ENCODE data around the gene OR2T10. TPM values are rescaled to one million over a fixed set of nuclear protein-coding genes. Genes with fewer than 3 reads are reported as not detected.

The OR2T10 gene
- total and polyA plus RNA-seq, 2 of the 8 experiments (the other 6 are each of a cell fraction or from before 2014, with no cell fraction given), result not detected

GRCh38 chr1:248596615-248597014 lies 885 bp downstream of the OR2T10 start:
- Histone ChIP-seq H2BK12ac (ENCODE audit: low read depth, low read length) (no peak overlapping the region), H3K23me2 (ENCODE audit: low read depth, low read length) (no peaks in the 10 kb centered on the region), H3K18ac (ENCODE audit: extremely low read depth, low read length) (no peak overlapping the region), H4K91ac (replicated peaks; ENCODE audit: insufficient read length, low read length) (no peak overlapping the region), H3K36me3 (ENCODE audit: control insufficient read depth in 2 of 4, insufficient read depth in 4 of 4, low read length in 3 of 4) (no peaks in the 10 kb centered on the region), H3K27ac (ENCODE audit: low read depth, low read length) (no peak overlapping the region), H3K4ac (replicated peaks; ENCODE audit: insufficient read length, low read depth, low read length) (no peak overlapping the region), H3K9ac (replicated peaks in 1 of 4; ENCODE audit: extremely low read depth in 1 of 4, low read depth in 3 of 4, low read length in 3 of 4) (no peak overlapping the region), H2AFZ (ENCODE audit: low read length) (no peak overlapping the region), H3K79me1 (ENCODE audit: low read depth, low read length) (no peaks in the 10 kb centered on the region), H3K14ac (ENCODE audit: insufficient read length) (no peak overlapping the region), H3K79me2 (ENCODE audit: control insufficient read depth in 1 of 2, insufficient read depth in 2 of 2, low read length in 2 of 2) (no peaks in the 10 kb centered on the region), H3K4me2 (ENCODE audit: insufficient read depth in 1 of 2, low read depth in 2 of 2, low read length in 2 of 2) (no peak overlapping the region), H4K8ac (ENCODE audit: extremely low read depth, insufficient read depth, low read length) (no peak overlapping the region), H3K9me3 (ENCODE audit: insufficient read depth in 2 of 2, low read depth in 1 of 2, low read length in 1 of 2) (peaks cover 58 to 68% of the 10 kb centered on the region in 2 experiments), H2BK5ac (ENCODE audit: low read depth, low read length) (no peak overlapping the region), H2AK5ac (ENCODE audit: low read depth, low read length) (no peak overlapping the region), H2BK120ac (replicated peaks; ENCODE audit: low read depth, low read length) (no peak overlapping the region), H3K4me1 (replicated peaks in 1 of 4; ENCODE audit: control insufficient read depth in 3 of 4, insufficient read depth in 4 of 4, low read length in 3 of 4) (no peaks in the 10 kb centered on the region), H3K56ac (replicated peaks; ENCODE audit: insufficient read length, low read depth, low read length) (no peak overlapping the region), H2BK15ac (ENCODE audit: low read length) (no peak overlapping the region), H3K4me3 (ENCODE audit: extremely low read depth in 1 of 4, insufficient read depth in 2 of 4, low read depth in 3 of 4, low read length in 4 of 4) (no peak overlapping the region), H3K27me3 (replicated peaks in 1 of 4; ENCODE audit: control insufficient read depth in 3 of 4, extremely low read depth in 1 of 4, insufficient read depth in 3 of 4, low read length in 3 of 4) (no peaks in the 10 kb centered on the region), H3K23ac (ENCODE audit: insufficient read length) (no peak overlapping the region), H2BK20ac (ENCODE audit: low read length) (no peak overlapping the region), H4K20me1 (replicated peaks in 1 of 2; ENCODE audit: control insufficient read depth in 1 of 2, insufficient read depth in 2 of 2, low read length in 2 of 2) (no peaks in the 10 kb centered on the region), H4K5ac (ENCODE audit: insufficient read length, low read depth, low read length) (no peak overlapping the region)
- FAIRE-seq (no peak), DNase-seq (ENCODE audit: low read depth in 1 of 2, low spot score in 2 of 2) (no peak)
- no peak for TF ChIP-seq SIX5 (IDR thresholded peaks at IDR 0.05; ENCODE audit: low read depth, low read length)
- TF ChIP-seq PHF8 (conservative IDR thresholded peaks at IDR 0.05; ENCODE audit: low read depth, low read length), result no peak
- no peak for TF ChIP-seq MAX (IDR thresholded peaks at IDR 0.05)
- TF ChIP-seq SP2 (IDR thresholded peaks at IDR 0.05; ENCODE audit: low read length), result no peak
- TF ChIP-seq CHD2 (IDR thresholded peaks at IDR 0.05; ENCODE audit: low read length), result no peak
- no peak for TF ChIP-seq BRCA1 (IDR thresholded peaks at IDR 0.05; ENCODE audit: low read depth, low read length)
- TF ChIP-seq SP4 (IDR thresholded peaks at IDR 0.05; ENCODE audit: low read length), result no peak
- POLR2A ChIA-PET (ENCODE audit: partially characterized antibody), result no interaction called here
- 94% methylated on average over 2 of the region's 2 CpGs; no CpG with 5 or more reads in 1 of the 2 experiments for WGBS, 2 experiments (ENCODE audit: extremely low coverage in 1 of 2, insufficient coverage in 1 of 2, insufficient read length in 1 of 2, insufficient replicate concordance in 2 of 2, low coverage in 1 of 2, low lambda C conversion rate in 2 of 2, missing lambda C conversion rate in 1 of 2)
- CTCF ChIA-PET (ENCODE audit: partially characterized antibody), result no interaction called here

All from H1 (cell line).